HCT116 (cell line): Measurements from ENCODE around the gene AEBP2. TPM values are rescaled to one million over a fixed set of nuclear protein-coding genes. Genes with fewer than 3 reads are reported as not detected.
"Not testable (repeated sequence)": the region's sequence is repeated elsewhere in the genome, so short reads cannot be mapped to it uniquely, and the experiment has no call there.

Experiments
- ATAC-seq: fragments of 200-7000 bp; cut with Tn5 transposase; 2 replicates; pipeline ENCODE4 v1.9.1; 2020; ENCODE audit warnings: mild to moderate bottlenecking, moderate library complexity
- BruUV-seq: library from RNA; stranded (reverse); fragments of 400-500 nt; replicated peaks from 2 replicates; lab custom pipeline; 2021; lab: Mats Ljungman, UMichigan
- CTCF ChIA-PET: fragments of 300-600 bp; sonication (Branson Sonifier 250); formaldehyde crosslinking; loops from one replicate; lab custom pipeline; 2021; ENCODE audit warnings: antibody characterized with exemption; lab: Charles Lee
- POLR2A ChIA-PET: fragments of 300-600, 350-600 bp; sonication (Branson Sonifier 250); formaldehyde crosslinking; loops from one replicate; lab custom pipeline; 2021; ENCODE audit warnings: antibody characterized with exemption; lab: Charles Lee
- RAD21 ChIA-PET, 2 experiments: fragments of 300-600 bp; sonication (Branson Sonifier 250); formaldehyde crosslinking; loops; one replicate each; lab custom pipeline; 2023; ENCODE audit warnings: low total read pairs in 2 of 2; ENCODE audit not compliant: uncharacterized antibody in 2 of 2, unreplicated experiment in 2 of 2, low non-redundant PET in 1 of 2; lab: Charles Lee
- DNase-seq: peaks from one replicate; pipeline ENCODE4 v3.0.0-alpha.2; 2010; ENCODE audit warnings: low read depth, low spot score
- H2AFZ ChIP-seq: fragments of 200-600 bp; shearing (Covaris generic), sonication (generic); 2 replicates; pipeline ENCODE4 v1.6.1; 2017; ENCODE audit warnings: low read depth, mixed run types, mixed read lengths, antibody characterized with exemption, low read length; ENCODE audit not compliant: poor library complexity, severe bottlenecking
- H3K27ac ChIP-seq: 2 replicates; pipeline ENCODE4 v1.5.1; 2012; ENCODE audit warnings: low read depth, low read length
- H3K27me3 ChIP-seq: fragments of 200-600 bp; sonication (generic); 2 replicates; pipeline ENCODE4 v1.6.1; 2016; ENCODE audit warnings: mixed run types, low read length, mixed read lengths; ENCODE audit not compliant: insufficient read depth
- H3K36me3 ChIP-seq, 2 experiments: fragments of 200-500 bp in 1 of 2; fragments of 200-600 bp in 1 of 2; sonication (Bioruptor generic) in 1 of 2; sonication (generic) in 1 of 2; 2 replicates each; pipeline versions ENCODE4 v1.5.1 to v1.6.1; 2014 to 2016; ENCODE audit warnings: low read length in 2 of 2, inconsistent platforms in 1 of 2, mixed read lengths in 1 of 2, mixed run types in 1 of 2; ENCODE audit not compliant: insufficient read depth in 2 of 2, control insufficient read depth in 1 of 2
- H3K4me1 ChIP-seq, 2 experiments: fragments of 200-600 bp in 1 of 2; sonication (generic) in 1 of 2; 2 replicates each; pipeline versions ENCODE4 v1.5.1 to v1.6.1; 2012 to 2017; ENCODE audit warnings: low read length in 2 of 2, inconsistent platforms in 1 of 2, mild to moderate bottlenecking in 1 of 2, mixed read lengths in 1 of 2, mixed run types in 1 of 2, moderate library complexity in 1 of 2; ENCODE audit not compliant: insufficient read depth in 2 of 2, control insufficient read depth in 1 of 2
- H3K4me2 ChIP-seq: fragments of 200-600 bp; sonication (generic); 2 replicates; pipeline ENCODE4 v1.6.1; 2017; ENCODE audit warnings: mixed run types, low read length, mixed read lengths
- H3K4me3 ChIP-seq, 2 experiments: fragments of 200-600 bp in 1 of 2; sonication (generic) in 1 of 2; replicated peaks in 1 of 2; 2 replicates each; pipeline ENCODE4 v1.5.1; 2011 to 2016; ENCODE audit warnings: low read length in 2 of 2, control low read depth in 1 of 2, low read depth in 1 of 2, mild to moderate bottlenecking in 1 of 2, mixed read lengths in 1 of 2, mixed run types in 1 of 2
- H3K79me2 ChIP-seq: fragments of 200-600 bp; sonication (generic); 2 replicates; pipeline ENCODE4 v1.6.1; 2017; ENCODE audit warnings: mild to moderate bottlenecking, mixed run types, low read length, moderate library complexity, mixed read lengths; ENCODE audit not compliant: insufficient read depth
- H3K9ac ChIP-seq: fragments of 200-600 bp; sonication (generic); 2 replicates; pipeline ENCODE4 v1.6.1; 2016; ENCODE audit warnings: low read length, mixed read lengths
- H3K9me2 ChIP-seq: fragments of 200-600 bp; sonication (generic), shearing (Covaris generic); 2 replicates; pipeline ENCODE4 v1.6.1; 2017; ENCODE audit warnings: mixed run types, mild to moderate bottlenecking, moderate library complexity; ENCODE audit not compliant: insufficient read depth
- H3K9me3 ChIP-seq, 2 experiments: fragments of 200-500 bp in 1 of 2; fragments of 200-600 bp in 1 of 2; sonication (Bioruptor generic) in 1 of 2; sonication (generic) in 1 of 2; 2 replicates each; pipeline ENCODE4 v1.6.1; 2014 to 2017; ENCODE audit warnings: low read length in 2 of 2, mixed read lengths in 2 of 2, inconsistent platforms in 1 of 2, low read depth in 1 of 2, mild to moderate bottlenecking in 1 of 2, mixed run types in 1 of 2, moderate library complexity in 1 of 2; ENCODE audit not compliant: control insufficient read depth in 1 of 2, insufficient read depth in 1 of 2
- H4K20me1 ChIP-seq: fragments of 200-600 bp; sonication (generic), shearing (Covaris generic); 2 replicates; pipeline ENCODE4 v1.6.1; 2017; ENCODE audit warnings: mixed run types, mild to moderate bottlenecking, moderate library complexity; ENCODE audit not compliant: insufficient read depth
- EGR1 ChIP-seq: IDR thresholded peaks from 2 replicates; pipeline ENCODE4 v1.6.1; 2012; ENCODE audit warnings: low read depth
- ELF1 ChIP-seq: IDR thresholded peaks from 2 replicates; pipeline ENCODE4 v1.6.1; 2012; ENCODE audit warnings: low read depth, borderline replicate concordance
- EZH2phosphoT487 ChIP-seq: fragments of 200-600 bp; IDR thresholded peaks from 2 replicates; pipeline ENCODE4 v1.6.1; 2018; ENCODE audit warnings: antibody characterized with exemption, borderline replicate concordance
- FOSL1 ChIP-seq: IDR thresholded peaks from 2 replicates; pipeline ENCODE4 v1.6.1; 2012; ENCODE audit warnings: low read depth
- POLR2A ChIP-seq: IDR thresholded peaks from 2 replicates; pipeline ENCODE4 v1.7.0; 2011; ENCODE audit warnings: borderline replicate concordance; ENCODE audit not compliant: insufficient read depth, insufficient read length; ENCODE audit errors: extremely low read depth
- POLR2AphosphoS5 ChIP-seq: IDR thresholded peaks from 2 replicates; pipeline ENCODE4 v1.6.1; 2011; ENCODE audit warnings: mild to moderate bottlenecking, low read depth, low read length, moderate library complexity
- SP1 ChIP-seq: IDR thresholded peaks from 2 replicates; pipeline ENCODE4 v1.6.1; 2012; ENCODE audit warnings: low read depth
- SRF ChIP-seq: IDR thresholded peaks from 2 replicates; pipeline ENCODE4 v1.6.1; 2012; ENCODE audit warnings: low read depth
- TCF7L2 ChIP-seq: IDR thresholded peaks from 2 replicates; pipeline ENCODE4 v1.7.0; 2011; ENCODE audit warnings: borderline replicate concordance, inconsistent platforms; ENCODE audit not compliant: insufficient read depth, insufficient read length; ENCODE audit errors: extremely low read depth
- YY1 ChIP-seq: IDR thresholded peaks from 2 replicates; pipeline ENCODE4 v1.6.1; 2011; ENCODE audit warnings: low read length, low read depth, moderate library complexity, mild to moderate bottlenecking; ENCODE audit not compliant: insufficient replicate concordance; ENCODE audit errors: extremely low read depth
- ZFX ChIP-seq: fragments of 450-650 bp; IDR thresholded peaks from 2 replicates; pipeline ENCODE4 v1.6.1; 2017
- ZNF274 ChIP-seq: fragments of 200-500 bp; sonication (Bioruptor generic); IDR thresholded peaks from 2 replicates; pipeline ENCODE4 v1.6.1; 2014; ENCODE audit warnings: mild to moderate bottlenecking, low read depth, low read length, inconsistent platforms
- intact Hi-C: fragments of 100-400 bp; cut with micrococcal nuclease; formaldehyde crosslinking; loops from 2 replicates; pipeline ENCODE4 v1.10.0; 2022
- total RNA-seq: library from RNA; stranded (reverse); gene quantifications from one replicate; pipeline ENCODE4 v1.2.1, GENCODE V29; 2021; ENCODE audit not compliant: unreplicated experiment
- TF ChIP-seq, protein P1 (sequence below), 3 experiments: fragments of 200-600 bp in 1 of 3; sonication (generic) in 1 of 3; IDR thresholded peaks in 2 of 3; conservative IDR thresholded peaks in 1 of 3; 2 replicates each; pipeline ENCODE4 v1.5.1; 2012 to 2017; ENCODE audit warnings: low read depth in 2 of 3, low read length in 2 of 3, antibody characterized with exemption in 1 of 3, borderline replicate concordance in 1 of 3, control low read depth in 1 of 3, mild to moderate bottlenecking in 1 of 3, mixed read lengths in 1 of 3, mixed run types in 1 of 3, moderate library complexity in 1 of 3; ENCODE audit not compliant: insufficient read depth in 1 of 3
- TF ChIP-seq, protein P2 (sequence below): IDR thresholded peaks from 2 replicates; pipeline ENCODE4 v1.6.1; 2011; ENCODE audit warnings: mild to moderate bottlenecking, low read length, moderate library complexity; ENCODE audit not compliant: insufficient replicate concordance; ENCODE audit errors: extremely low read depth
- TF ChIP-seq, protein P3 (sequence below): IDR thresholded peaks from 2 replicates; pipeline ENCODE4 v1.6.1; 2012; ENCODE audit warnings: low read depth

AEBP2 gene
- total RNA-seq, 1 experiment from 2014 or later = 44.6 TPM

DNA sequence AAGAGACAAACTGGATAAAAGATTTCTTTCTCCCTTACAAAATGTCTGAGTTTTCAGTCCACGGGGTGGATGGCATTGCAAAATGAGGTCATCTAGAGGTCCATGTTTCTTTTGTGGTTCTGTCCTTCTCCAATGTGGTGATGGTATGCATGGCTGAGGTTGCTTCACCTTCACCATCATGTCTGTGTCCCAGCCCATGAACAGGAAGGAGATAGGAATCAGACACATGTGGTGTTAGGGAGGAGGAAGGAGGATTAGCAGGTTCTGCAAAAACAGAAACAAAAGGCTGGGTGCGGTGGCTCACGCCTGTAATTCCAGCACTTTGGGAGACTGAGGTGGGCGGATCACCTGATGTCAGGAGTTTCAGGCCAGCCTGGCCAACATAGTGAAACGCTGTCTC, 11.0 kb upstream of the AEBP2 start:
- ChIA-PET CTCF (no interaction called here), RAD21 (no interaction called here), POLR2A (no interaction called here)
- intact Hi-C loops = no loop called here
- H3K9ac ChIP-seq = no peak overlapping the region
- no peak overlapping the region for H3K4me3 ChIP-seq
- no peak overlapping the region for H2AFZ ChIP-seq
- no peaks in the 10 kb centered on the region for H4K20me1 ChIP-seq
- no peaks in the 10 kb centered on the region for H3K36me3 ChIP-seq
- no peak overlapping the region for H3K4me2 ChIP-seq
- no peaks in the 10 kb centered on the region for H3K9me2 ChIP-seq
- TF ChIP-seq SP1 (no peak), ELF1 (no peak), TCF7L2 (no peak), POLR2AphosphoS5 (no peak), POLR2A (no peak), FOSL1 (no peak), ZNF274 (no peak), YY1 (no peak), EZH2phosphoT487 (no peak), EGR1 (no peak), SRF (no peak), ZFX (no peak)
- TF ChIP-seq, protein P1, sequence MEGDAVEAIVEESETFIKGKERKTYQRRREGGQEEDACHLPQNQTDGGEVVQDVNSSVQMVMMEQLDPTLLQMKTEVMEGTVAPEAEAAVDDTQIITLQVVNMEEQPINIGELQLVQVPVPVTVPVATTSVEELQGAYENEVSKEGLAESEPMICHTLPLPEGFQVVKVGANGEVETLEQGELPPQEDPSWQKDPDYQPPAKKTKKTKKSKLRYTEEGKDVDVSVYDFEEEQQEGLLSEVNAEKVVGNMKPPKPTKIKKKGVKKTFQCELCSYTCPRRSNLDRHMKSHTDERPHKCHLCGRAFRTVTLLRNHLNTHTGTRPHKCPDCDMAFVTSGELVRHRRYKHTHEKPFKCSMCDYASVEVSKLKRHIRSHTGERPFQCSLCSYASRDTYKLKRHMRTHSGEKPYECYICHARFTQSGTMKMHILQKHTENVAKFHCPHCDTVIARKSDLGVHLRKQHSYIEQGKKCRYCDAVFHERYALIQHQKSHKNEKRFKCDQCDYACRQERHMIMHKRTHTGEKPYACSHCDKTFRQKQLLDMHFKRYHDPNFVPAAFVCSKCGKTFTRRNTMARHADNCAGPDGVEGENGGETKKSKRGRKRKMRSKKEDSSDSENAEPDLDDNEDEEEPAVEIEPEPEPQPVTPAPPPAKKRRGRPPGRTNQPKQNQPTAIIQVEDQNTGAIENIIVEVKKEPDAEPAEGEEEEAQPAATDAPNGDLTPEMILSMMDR (IDR thresholded peaks at IDR 0.05 in 2 of 3, conservative IDR thresholded peaks at IDR 0.05 in 1 of 3; ENCODE audit: borderline replicate concordance in 1 of 3, insufficient read depth in 1 of 3, low read depth in 2 of 3, low read length in 2 of 3) = no peak
- TF ChIP-seq, protein P2, sequence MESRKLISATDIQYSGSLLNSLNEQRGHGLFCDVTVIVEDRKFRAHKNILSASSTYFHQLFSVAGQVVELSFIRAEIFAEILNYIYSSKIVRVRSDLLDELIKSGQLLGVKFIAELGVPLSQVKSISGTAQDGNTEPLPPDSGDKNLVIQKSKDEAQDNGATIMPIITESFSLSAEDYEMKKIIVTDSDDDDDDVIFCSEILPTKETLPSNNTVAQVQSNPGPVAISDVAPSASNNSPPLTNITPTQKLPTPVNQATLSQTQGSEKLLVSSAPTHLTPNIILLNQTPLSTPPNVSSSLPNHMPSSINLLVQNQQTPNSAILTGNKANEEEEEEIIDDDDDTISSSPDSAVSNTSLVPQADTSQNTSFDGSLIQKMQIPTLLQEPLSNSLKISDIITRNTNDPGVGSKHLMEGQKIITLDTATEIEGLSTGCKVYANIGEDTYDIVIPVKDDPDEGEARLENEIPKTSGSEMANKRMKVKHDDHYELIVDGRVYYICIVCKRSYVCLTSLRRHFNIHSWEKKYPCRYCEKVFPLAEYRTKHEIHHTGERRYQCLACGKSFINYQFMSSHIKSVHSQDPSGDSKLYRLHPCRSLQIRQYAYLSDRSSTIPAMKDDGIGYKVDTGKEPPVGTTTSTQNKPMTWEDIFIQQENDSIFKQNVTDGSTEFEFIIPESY = no peak
- TF ChIP-seq, protein P3, sequence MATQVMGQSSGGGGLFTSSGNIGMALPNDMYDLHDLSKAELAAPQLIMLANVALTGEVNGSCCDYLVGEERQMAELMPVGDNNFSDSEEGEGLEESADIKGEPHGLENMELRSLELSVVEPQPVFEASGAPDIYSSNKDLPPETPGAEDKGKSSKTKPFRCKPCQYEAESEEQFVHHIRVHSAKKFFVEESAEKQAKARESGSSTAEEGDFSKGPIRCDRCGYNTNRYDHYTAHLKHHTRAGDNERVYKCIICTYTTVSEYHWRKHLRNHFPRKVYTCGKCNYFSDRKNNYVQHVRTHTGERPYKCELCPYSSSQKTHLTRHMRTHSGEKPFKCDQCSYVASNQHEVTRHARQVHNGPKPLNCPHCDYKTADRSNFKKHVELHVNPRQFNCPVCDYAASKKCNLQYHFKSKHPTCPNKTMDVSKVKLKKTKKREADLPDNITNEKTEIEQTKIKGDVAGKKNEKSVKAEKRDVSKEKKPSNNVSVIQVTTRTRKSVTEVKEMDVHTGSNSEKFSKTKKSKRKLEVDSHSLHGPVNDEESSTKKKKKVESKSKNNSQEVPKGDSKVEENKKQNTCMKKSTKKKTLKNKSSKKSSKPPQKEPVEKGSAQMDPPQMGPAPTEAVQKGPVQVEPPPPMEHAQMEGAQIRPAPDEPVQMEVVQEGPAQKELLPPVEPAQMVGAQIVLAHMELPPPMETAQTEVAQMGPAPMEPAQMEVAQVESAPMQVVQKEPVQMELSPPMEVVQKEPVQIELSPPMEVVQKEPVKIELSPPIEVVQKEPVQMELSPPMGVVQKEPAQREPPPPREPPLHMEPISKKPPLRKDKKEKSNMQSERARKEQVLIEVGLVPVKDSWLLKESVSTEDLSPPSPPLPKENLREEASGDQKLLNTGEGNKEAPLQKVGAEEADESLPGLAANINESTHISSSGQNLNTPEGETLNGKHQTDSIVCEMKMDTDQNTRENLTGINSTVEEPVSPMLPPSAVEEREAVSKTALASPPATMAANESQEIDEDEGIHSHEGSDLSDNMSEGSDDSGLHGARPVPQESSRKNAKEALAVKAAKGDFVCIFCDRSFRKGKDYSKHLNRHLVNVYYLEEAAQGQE = no peak
- TF ChIP-seq, all 23 proteins: peak for 0
- Histone ChIP-seq H3K27ac (no peak overlapping the region), H3K4me1 (peaks cover 11% of the 10 kb centered on the region in 2 experiments; a peak in 3 of 4 replicates), H3K27me3 (no peaks in the 10 kb centered on the region), H3K9me3 (no peaks in the 10 kb centered on the region), H3K79me2 (no peaks in the 10 kb centered on the region)
- no peak for ATAC-seq
- DNase-seq = no peak
- no TSS peak for BruUV-seq

DNA sequence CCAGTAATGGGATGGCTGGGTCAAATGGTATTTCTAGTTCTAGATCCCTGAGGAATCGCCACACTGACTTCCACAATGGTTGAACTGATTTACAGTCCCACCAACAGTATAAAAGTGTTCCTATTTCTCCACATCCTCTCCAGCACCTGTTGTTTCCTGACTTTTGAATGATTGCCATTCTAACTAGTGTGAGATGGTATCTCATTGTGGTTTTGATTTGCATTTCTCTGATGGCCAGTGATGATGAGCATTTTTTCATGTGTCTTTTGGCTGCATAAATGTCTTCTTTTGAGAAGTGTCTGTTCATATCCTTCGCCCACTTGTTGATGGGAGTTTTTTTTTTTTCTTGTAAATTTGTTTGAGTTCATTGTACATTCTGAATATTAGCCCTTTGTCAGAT, 9.8 kb upstream of the AEBP2 start:
- H3K27ac ChIP-seq, H4K20me1 ChIP-seq, CTCF ChIA-PET, BruUV-seq, H3K9me2 ChIP-seq, POLR2A ChIA-PET, DNase-seq, H3K79me2 ChIP-seq, H3K27me3 ChIP-seq, RAD21 ChIA-PET, H2AFZ ChIP-seq, H3K4me2 ChIP-seq, H3K36me3 ChIP-seq, H3K9me3 ChIP-seq, H3K9ac ChIP-seq, H3K4me3 ChIP-seq, intact Hi-C loops, ATAC-seq: not testable (repeated sequence)
- H3K4me1 ChIP-seq = peaks cover 11% of the 10 kb centered on the region in 2 experiments; a peak in 3 of 4 replicates
